LNCaP clone FGC (cell line): ENCODE measurements around the gene CCDC17.

Experiments
- DNase-seq: peaks from one replicate; pipeline ENCODE4 v3.0.0-alpha.2; 2011; ENCODE audit warnings: low read depth
- H3K4me3 ChIP-seq: 2 replicates; pipeline ENCODE4 v1.5.1; 2011; ENCODE audit warnings: mild to moderate bottlenecking, low read depth, low read length, control low read depth
- CTCF ChIP-seq: IDR thresholded peaks from 2 replicates; pipeline ENCODE4 v1.5.1; 2012; ENCODE audit warnings: mild to moderate bottlenecking; ENCODE audit not compliant: control insufficient read depth, insufficient read depth; ENCODE audit errors: extremely low read depth

CCDC17 gene

GRCh38 chr1:45623972-45624371 lies at the start of gene CCDC17:
Gene CCDC17, minus strand, starts transcription at chr1:45624054. Its CDS starts 145 bp downstream, at chr1:45623909.
- no peak for TF ChIP-seq CTCF
- no peak within 1 kb of the TSS for H3K4me3 ChIP-seq
- peak; percentile 19 for DNase-seq

GRCh38 chr1:45669859-45670655 lies 46.2 kb upstream of the CCDC17 start:
- no peak for TF ChIP-seq CTCF
- DNase-seq = no peak
- no peak overlapping the region for H3K4me3 ChIP-seq

- TF ChIP-seq CTCF = no peak
- no peak overlapping the region for H3K4me3 ChIP-seq
- DNase-seq = no peak
Observed at GRCh38 chr1:45669379-45669778, 45.5 kb upstream of the CCDC17 start.

GRCh38 chr1:45668526-45668925 lies 44.7 kb upstream of the CCDC17 start:
- no peak for TF ChIP-seq CTCF
- no peak overlapping the region for H3K4me3 ChIP-seq
- no peak for DNase-seq

- DNase-seq = no peak
- no peak overlapping the region for H3K4me3 ChIP-seq
Observed at GRCh38 chr1:45667321-45668111, 43.7 kb upstream of the CCDC17 start.

GRCh38 chr1:45666836-45667235 lies 43.0 kb upstream of the CCDC17 start:
- no peak overlapping the region for H3K4me3 ChIP-seq
- no peak for TF ChIP-seq CTCF
- DNase-seq = no peak

More at GRCh38 chr1:45667321-45668111, 43.7 kb upstream of the CCDC17 start:
- TF ChIP-seq CTCF = no peak
